NCI-H1694 (cell line): ENCODE data around the gene ZNF689.
A peak's percentile ranks its signal among the peaks of the same experiment; 100 is the strongest.
"Not testable (repeated sequence)": the region's sequence is repeated elsewhere in the genome, so short reads cannot be mapped to it uniquely, and the experiment has no call there.

Experiments used
- DNase-seq: peaks from one replicate; lab custom pipeline; 2025; lab: John Stamatoyannopoulos, UW

The ZNF689 gene

DNA sequence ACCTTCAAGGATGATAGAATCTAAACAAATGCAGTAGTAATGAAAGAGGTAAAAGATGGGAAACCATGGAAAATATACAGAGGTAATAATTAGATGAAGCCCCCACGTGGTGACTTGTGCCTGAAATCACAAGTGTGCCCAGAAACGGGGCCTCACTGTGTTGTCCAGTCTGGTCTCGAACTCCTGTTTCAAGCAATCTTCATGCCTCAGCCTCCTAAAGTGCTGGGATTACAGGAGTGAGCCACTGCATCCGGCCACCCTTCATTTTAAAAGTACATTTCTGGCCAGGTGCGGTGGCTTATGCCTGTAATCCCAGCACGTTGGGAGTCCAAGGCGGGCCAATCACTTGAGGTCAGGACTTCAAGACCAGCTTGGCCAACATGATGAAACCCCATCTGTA, 26.4 kb upstream of the ZNF689 start:
- DNase-seq, result no peak

- no peak for DNase-seq
These were observed 23.3 kb upstream of the ZNF689 start for GRCh38 chr16:30633526-30633925.

DNA sequence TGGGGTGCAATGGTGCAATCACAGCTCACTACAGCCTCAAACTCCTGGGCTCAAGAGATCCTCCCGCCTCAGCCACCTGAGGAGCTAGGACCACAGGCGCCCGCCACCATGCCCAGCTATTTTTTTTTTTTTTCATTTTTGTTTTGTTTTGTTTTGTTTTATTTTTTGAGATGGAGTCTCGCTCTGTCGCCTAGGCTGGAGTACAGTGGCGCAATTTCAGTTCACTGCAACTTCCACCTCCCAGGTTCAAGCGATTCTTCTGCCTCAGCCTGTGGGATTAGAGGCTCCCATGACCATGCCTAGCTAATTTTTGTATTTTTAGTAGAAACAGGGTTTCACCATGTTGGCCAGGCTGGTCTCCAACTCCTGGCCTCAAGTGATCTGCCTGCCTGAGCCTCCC, 22.3 kb upstream of the ZNF689 start:
- not testable (repeated sequence) for DNase-seq

DNA sequence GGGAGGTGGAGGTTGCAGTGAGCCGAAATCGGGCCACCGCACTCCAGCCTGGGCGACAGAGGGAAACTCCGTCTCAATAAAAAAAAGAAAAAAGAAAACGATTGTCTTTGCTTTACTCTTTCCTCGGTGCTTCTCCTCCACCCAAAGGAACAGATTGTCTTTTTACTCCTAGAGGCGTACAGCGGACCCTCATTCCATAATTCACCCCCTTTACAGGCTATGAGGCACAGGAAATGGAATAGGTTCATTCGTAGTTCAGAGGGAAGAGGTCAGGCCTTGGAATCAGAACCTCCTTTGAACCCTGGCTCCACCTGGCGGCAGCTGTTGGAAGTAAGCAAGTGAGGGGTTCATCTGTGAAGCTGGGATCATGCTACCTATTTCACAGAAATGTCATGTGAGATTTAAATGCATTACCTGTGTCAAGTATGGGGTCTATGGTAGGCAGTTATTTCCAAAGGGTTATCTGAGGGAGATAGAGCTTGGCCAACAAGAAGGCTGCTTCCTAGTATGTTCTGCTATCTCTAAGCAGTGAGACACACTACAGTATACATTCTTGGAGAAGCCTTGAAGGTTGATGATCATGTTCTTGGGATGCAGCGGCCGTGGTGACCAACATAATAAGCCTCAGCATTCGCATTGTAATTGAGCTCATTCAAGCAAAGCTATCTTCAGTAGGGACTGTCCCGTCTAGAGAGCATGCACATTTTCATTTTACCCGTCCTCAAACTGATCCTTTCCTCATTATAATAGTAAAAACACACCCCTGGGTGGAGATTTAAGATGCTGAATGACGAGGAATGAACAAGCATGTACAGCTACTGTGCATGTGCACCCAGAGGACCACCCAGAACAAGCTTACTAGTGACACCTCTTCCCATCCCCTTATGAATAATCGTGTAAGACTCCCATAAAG, 18.7 kb upstream of the ZNF689 start:
- DNase-seq, result peak; percentile 71

GRCh38 chr16:30626236-30626635, 16.0 kb upstream of the ZNF689 start:
- no peak for DNase-seq

DNA sequence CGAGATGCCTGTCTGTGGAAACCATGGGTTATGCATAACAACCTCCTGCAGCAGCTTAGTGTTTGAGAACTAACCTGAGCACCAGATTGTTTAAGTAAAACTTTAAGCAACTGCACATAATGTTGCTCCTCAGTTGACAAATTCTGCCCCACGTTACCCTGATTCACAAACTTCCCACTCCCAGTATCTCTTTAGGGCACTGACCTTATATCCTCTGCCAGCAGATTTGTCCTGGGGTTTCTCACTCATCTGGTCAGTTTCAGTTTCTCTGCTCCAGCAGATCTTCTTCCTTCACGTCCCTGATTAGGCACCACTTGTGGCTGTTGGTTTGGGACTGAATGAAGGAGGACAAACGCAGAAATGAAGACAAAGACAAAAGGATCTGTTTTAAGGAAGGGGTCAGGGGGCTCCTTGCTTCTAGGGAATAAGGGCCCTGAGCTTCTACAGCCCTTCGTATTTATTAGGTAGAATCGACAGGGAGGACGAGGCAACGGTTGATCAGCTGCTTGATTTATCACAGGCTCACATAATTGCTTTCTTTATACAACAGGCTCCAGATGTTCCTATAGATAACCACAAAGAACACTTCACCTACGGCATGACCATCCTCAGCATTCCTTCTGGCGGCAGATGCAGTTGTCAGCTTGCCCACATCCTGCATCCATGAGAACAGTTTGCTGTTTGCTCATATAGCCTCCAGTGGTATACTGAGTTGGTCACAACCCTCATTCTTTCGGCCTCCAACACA, 13.5 kb upstream of the ZNF689 start:
- DNase-seq, result no peak

GRCh38 chr16:30622455-30623032, 12.4 kb upstream of the ZNF689 start:
- no peak for DNase-seq

- no peak for DNase-seq
These were observed 11.6 kb upstream of the ZNF689 start for GRCh38 chr16:30621765-30622164.

DNA sequence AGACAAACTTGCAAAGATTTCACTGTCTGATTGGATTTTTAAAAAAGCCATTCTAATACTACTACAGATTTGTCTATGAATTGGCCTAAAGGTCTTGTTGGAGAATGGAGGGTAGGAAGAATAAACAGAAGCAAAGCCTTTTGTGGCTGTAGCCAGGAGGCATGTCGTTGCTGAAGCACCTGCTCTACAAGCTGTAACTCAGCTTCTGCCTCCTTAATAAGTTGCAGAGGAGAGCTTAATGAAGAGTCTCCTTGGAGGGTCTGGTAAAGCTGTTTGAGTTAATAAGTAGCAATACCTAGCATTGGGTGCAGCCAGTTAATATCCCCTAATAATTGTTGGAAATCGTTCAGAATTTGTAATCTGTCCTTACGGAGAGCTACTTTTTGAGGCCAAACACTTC, 10.0 kb upstream of the ZNF689 start:
- no peak for DNase-seq

GRCh38 chr16:30619638-30620037, 9.4 kb upstream of the ZNF689 start:
- no peak for DNase-seq

GRCh38 chr16:30619202-30619601, 9.0 kb upstream of the ZNF689 start:
- DNase-seq, result peak; percentile 61

GRCh38 chr16:30615358-30616091, 5.3 kb upstream of the ZNF689 start:
- DNase-seq, result peak; percentile 18

- DNase-seq, result no peak
These were observed 925 bp downstream of the ZNF689 start for GRCh38 chr16:30609002-30609925.

DNA sequence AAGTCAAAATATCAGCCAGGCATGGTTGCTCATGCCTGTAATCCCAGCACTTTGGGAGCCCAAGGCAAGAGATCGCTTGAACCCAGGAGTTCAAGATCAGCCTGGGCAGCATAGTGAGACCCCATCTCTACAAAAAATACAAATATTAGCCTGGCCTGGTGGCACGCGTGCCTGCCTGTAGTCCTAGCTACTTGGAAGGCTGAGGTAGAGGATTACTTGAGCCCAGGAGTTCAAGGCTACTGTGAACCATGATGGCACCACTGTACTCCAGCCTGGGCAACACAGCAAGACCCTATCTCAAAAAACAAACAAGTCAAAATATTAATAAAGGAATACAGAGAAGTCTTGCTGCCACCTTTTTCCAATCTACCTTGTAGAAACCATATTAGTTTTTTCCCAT, 4.2 kb downstream of the ZNF689 start:
- DNase-seq, result no peak

GRCh38 chr16:30605158-30605557, 5.0 kb downstream of the ZNF689 start:
- DNase-seq, result no peak

- no peak for DNase-seq
These were observed 5.8 kb downstream of the ZNF689 start for GRCh38 chr16:30604316-30604947.

DNA sequence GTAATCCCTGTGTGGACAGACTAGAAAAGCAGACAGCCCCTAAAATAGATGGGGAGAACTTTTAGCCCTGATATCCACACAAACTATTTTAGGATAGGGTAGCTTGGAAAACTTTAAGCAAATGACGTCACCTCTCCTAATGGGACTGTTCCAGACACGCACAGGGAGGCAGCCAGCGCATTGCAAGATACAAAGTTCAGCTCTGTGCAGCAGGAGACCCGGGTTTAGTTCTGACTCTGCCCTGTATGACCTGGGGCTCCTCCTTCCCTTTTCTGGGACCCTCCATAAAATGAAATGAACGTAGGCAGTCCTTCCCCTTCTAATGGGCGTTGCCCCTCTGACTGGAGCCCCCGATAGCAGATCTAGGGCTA, 6.3 kb downstream of the ZNF689 start:
- no peak for DNase-seq

DNA sequence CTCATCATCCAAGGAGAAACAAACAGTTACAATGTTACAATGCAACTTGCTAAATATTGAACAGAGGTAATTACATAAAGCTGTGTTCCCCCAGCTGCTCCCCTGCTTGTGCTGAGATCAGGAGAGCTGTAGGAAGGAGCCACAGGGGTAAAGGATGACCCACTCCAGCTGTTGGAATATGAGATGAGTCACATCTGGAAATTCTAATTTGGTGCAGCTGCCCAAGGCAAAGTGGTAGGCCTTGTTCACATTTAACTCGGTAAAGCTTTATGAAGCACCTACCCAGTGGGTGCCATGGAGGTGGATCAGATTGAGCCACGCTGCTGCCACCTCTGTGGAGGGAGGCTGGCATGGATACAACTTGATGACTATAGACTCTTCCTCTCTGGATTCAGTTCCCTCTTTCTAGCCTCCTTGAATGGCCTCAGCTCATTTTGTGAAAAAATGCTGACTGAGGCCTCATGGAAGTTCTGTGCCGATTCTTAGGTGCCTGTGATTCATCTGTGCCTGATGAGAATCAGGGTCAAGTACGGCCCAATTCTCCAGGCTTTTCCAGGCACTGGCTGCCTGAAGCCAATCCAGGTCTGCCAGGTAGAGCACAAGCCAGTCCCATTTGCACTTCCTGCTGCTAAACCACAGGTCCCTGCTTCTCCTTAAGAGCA, 7.4 kb downstream of the ZNF689 start:
- no peak for DNase-seq

DNA sequence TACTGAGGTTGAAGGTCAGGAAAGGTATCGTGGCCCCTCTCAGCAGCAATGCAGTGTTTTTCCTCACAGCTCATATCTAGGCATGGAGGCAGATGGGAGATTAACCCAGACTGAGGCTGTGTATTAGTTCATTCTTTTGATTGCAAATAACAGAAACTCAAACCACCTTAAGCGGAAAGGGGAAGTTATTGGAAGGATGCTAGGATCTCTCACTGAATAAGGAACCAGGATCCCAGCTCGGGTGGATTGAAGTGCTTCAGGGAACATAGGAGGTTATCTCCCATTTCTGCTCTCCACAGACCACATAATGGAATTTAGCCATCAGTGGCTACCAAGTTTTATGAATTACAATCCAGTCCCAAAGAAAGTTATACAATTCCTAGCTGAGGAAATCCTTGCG, 8.2 kb downstream of the ZNF689 start:
- no peak for DNase-seq

- DNase-seq, result no peak
These were observed 9.3 kb downstream of the ZNF689 start for GRCh38 chr16:30600929-30601328.
